Epithelial cell of esophagus (primary cell): ENCODE measurements around the gene NUMB.

Experiments
- DNase-seq: peaks from one replicate; pipeline ENCODE4 v3.0.0; 2010; ENCODE audit warnings: low read depth
- H3K4me3 ChIP-seq: 2 replicates; pipeline ENCODE4 v1.5.1; 2011; ENCODE audit warnings: mild to moderate bottlenecking, low read length, control low read depth
- CTCF ChIP-seq: IDR thresholded peaks from 2 replicates; pipeline ENCODE4 v1.5.1; 2011; ENCODE audit warnings: low read depth, mild to moderate bottlenecking, low read length, control low read depth, inconsistent platforms; ENCODE audit not compliant: insufficient read depth; ENCODE audit errors: missing control alignments

The NUMB gene

GRCh38 chr14:73280903-73281302 is 177.4 kb downstream of the NUMB start:
- TF ChIP-seq CTCF, result no peak

GRCh38 chr14:73277376-73277775 is 181.0 kb downstream of the NUMB start:
- no peak for DNase-seq
- no peak for TF ChIP-seq CTCF
- no peak overlapping the region for H3K4me3 ChIP-seq

More at GRCh38 chr14:73280903-73281302, 177.4 kb downstream of the NUMB start:
- no peak for DNase-seq
- H3K4me3 ChIP-seq, result no peak overlapping the region

GRCh38 chr14:73276836-73277235 is 181.5 kb downstream of the NUMB start:
- no peak overlapping the region for H3K4me3 ChIP-seq
- DNase-seq, result no peak
- no peak for TF ChIP-seq CTCF

- DNase-seq, result no peak
- TF ChIP-seq CTCF, result no peak
These were observed 184.5 kb downstream of the NUMB start for GRCh38 chr14:73273799-73274198.

GRCh38 chr14:73272393-73272792 is 186.0 kb downstream of the NUMB start:
- H3K4me3 ChIP-seq, result no peak overlapping the region
- TF ChIP-seq CTCF, result no peak
- DNase-seq, result no peak

More at GRCh38 chr14:73273799-73274198, 184.5 kb downstream of the NUMB start:
- H3K4me3 ChIP-seq, result no peak overlapping the region

GRCh38 chr14:73269729-73270531 is 188.4 kb downstream of the NUMB start:
- peak; percentile 41 for DNase-seq
- peak overlapping the region; percentile 14 for H3K4me3 ChIP-seq
- TF ChIP-seq CTCF, result no peak

- H3K4me3 ChIP-seq, result no peak overlapping the region
- TF ChIP-seq CTCF, result no peak
These were observed 190.9 kb downstream of the NUMB start for GRCh38 chr14:73267474-73267873.

More at GRCh38 chr14:73267474-73267873, 190.9 kb downstream of the NUMB start:
- no peak for DNase-seq
